ENCODE data around the gene PRELP.
"Not testable (repeated sequence)": the region's sequence is repeated elsewhere in the genome, so short reads cannot be mapped to it uniquely, and the experiment has no call there.

Gene PRELP

DNA sequence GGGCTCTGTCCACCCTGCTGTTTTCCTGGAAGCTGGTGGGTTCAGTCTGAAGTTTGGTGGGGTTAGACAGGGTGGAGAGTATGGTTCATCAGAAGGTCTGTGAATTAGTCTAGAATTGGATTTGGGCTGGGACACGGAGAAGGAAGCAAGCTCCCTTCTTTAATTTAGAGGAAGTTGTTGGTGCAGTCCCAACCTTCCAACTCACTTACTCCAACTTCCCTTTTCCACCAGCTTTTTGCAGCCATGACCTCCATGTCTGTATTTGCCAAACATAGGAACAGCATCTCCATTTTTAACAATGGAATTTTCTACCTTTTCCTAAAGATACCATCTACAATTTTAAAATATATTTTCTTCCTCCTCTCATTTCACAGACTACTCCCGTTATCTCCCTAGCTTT is 28.5 kb upstream of the PRELP start:
- no peak for DNase-seq (ENCODE audit: extremely low read depth, low read depth)
- TF ChIP-seq, protein P1, sequence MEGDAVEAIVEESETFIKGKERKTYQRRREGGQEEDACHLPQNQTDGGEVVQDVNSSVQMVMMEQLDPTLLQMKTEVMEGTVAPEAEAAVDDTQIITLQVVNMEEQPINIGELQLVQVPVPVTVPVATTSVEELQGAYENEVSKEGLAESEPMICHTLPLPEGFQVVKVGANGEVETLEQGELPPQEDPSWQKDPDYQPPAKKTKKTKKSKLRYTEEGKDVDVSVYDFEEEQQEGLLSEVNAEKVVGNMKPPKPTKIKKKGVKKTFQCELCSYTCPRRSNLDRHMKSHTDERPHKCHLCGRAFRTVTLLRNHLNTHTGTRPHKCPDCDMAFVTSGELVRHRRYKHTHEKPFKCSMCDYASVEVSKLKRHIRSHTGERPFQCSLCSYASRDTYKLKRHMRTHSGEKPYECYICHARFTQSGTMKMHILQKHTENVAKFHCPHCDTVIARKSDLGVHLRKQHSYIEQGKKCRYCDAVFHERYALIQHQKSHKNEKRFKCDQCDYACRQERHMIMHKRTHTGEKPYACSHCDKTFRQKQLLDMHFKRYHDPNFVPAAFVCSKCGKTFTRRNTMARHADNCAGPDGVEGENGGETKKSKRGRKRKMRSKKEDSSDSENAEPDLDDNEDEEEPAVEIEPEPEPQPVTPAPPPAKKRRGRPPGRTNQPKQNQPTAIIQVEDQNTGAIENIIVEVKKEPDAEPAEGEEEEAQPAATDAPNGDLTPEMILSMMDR (IDR thresholded peaks at IDR 0.05; ENCODE audit: low read depth, low read length): no peak

DNA sequence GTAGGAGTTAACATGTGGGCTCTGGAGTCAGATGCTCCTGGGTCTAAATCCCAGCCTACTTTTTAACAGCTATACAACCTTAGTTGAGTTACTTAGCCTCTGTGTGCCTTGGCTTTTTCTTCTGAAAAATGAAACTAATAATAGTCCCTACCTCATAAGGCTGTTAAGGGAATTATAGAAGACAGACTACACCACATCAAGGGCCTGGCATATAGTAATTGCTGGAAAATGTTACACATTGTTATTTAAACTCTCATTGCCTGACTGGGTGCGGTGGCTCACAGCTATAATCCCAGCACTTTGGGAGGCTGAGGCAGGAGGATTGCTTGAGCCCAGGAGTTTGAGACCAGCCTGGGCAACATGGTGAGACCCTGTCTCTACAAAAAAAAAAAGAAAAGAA is 28.0 kb upstream of the PRELP start:
- not testable (repeated sequence) for DNase-seq (ENCODE audit: extremely low read depth, low read depth)

DNA sequence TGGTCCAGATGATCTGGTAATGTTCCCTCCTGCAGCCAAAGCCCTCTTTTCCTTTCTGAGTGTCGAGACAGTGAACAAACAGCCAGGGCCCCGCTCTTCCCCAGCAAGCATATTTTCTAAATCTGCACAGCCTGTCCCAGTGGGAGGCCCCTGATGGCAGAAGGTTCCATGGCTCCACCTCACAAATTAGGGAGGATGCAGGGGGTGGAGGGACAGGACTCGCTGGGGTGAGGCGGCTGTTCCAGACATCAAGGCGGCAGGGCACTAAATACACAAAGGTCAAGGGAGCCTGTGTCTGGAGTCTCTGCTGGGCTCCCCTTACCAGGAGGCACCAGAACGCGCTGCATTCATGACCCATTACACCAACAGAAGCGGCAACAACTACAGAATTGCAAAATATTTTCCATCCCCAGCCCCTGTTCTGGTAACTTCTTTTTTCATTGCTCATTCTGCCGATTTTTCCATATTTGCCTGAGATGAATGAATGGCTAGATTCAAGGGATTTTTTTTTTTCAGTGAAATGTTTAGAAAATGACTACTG is 27.0 kb upstream of the PRELP start:
- no peak for DNase-seq (ENCODE audit: extremely low read depth, low read depth)
- TF ChIP-seq, protein P1 (IDR thresholded peaks at IDR 0.05; ENCODE audit: low read depth, low read length): no peak

DNA sequence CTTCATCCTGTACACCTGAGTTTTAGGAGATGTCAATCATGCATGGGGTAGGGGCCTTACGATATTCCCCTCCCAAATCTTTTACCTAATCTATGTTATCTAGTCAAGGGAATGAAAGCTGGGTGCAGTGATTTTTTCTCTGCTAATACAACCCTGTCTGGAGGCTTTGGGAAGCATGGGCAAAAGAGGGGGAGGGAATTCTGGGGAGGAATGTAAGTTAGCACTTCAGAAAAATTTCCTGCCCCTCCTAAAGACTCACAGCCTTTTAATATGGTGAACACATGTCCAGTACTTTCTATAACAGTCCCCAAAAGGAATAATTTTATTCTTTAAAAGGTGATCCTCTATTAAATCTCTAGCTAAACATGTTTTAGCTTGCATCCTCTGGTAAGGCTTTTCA is 25.6 kb upstream of the PRELP start:
- no peak for DNase-seq (ENCODE audit: extremely low read depth, low read depth)
- TF ChIP-seq, protein P1 (IDR thresholded peaks at IDR 0.05; ENCODE audit: low read depth, low read length): no peak

DNA sequence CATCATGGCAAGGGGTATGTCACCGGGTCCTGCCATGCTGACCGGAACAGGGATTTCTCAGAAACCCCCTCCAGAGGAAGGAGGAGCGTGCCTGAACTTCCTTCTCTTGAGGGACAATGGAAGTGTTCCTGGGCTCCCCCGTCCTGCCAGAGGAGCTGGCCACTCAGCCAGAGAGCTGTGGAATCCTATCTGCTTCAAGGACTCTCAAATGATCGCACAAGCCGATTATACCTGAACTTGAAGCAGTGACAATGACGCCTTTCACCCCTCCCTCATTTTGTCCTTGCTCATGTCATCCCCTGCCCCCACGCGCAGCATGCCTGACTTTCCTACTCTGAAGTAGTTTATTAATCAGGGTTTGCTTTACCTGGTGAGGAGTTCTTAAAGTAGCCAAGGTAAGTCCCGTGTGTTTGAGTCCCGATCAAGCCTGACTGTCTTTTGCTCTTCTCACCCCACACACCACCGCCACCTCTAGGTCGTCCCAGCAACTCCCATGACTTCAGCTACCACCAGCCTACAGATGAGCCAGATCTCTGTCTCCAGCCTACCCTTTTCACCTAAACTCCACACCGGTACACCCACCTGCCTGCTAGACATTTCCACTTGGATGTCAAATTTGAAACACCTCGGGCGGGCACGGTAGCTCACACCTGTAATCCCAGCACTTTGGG is 25.0 kb upstream of the PRELP start:
- TF ChIP-seq, protein P1 (IDR thresholded peaks at IDR 0.05; ENCODE audit: low read depth, low read length): no peak

DNA sequence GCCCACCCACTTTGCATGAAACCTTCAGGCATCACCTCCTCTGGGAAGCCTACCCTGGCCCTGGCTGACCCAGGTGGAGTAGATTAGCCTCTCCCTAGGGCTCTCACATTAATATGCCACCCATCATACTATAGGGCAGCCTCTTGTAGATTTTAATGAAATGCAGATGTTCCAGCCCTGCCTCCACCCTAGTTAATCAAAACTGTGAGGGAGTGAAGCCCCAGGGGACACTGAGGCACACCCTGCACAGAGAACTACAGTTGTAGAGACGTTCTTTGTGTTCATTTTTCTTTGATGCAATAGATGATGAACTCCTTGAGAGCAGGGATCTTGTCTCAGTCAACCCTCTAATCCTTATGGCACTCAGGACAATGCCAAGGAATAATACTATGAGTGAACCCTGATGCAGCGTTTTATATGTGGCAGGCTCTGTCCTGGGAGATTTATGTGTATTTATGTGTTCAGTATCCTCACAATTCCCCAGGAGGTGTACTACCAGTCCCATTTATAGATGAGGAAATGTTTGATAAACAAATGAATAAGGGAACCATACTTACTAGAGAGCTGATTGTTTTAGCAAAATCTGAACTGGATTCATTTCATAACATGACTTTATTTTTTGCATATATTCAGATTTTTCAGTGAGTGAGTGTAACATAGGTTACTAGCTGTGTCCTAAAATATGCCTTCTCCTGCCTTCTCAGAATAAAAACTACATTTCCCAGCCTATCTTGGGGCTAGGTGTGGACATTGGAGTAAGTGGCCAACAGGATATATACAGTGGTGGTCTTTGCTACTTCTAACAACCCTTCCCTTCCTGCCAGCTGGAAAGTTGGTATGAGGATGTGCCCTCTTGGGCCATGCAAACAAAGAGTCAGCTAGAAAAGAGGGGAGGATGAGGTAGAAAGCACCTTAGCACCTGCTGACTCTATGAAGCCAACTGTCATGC is 23.5 kb upstream of the PRELP start:
- TF ChIP-seq, protein P1 (IDR thresholded peaks at IDR 0.05; ENCODE audit: low read depth, low read length): no peak
- DNase-seq (ENCODE audit: extremely low read depth, low read depth): no peak

More for the DNA sequence above, 25.0 kb upstream of the PRELP start:
- DNase-seq (ENCODE audit: extremely low read depth, low read depth): no peak

DNA sequence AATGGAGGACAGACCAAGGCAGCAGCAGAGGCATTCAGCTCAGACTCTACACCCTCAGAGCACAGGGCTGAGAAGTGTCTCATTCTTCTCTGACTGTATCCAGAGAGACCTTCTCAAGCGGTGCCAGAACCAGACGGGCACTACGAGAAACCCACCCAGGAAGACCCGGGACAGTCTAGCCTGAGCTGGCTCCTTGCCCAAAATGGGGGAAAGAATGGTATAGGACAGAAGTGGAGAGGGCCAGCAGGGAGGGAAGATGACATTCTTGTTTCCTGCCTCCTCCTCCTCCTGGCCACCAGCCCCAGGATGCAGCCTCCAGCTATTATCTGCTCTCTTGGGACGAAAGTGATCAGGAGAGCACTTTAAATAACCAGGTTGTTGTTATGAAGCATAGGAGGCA is 22.6 kb upstream of the PRELP start:
- TF ChIP-seq, protein P1 (IDR thresholded peaks at IDR 0.05; ENCODE audit: low read depth, low read length): no peak
- DNase-seq (ENCODE audit: extremely low read depth, low read depth): no peak
